GM12891 (cell line): Measurements from ENCODE around the gene ROBO2.

ENCODE experiments used
- POLR2A ChIP-seq: IDR thresholded peaks from 2 replicates; pipeline ENCODE4 v1.6.1; 2011; ENCODE audit warnings: low read depth, low read length, control low read depth
- POU2F2 ChIP-seq: IDR thresholded peaks from 2 replicates; pipeline ENCODE4 v1.6.1; 2011; ENCODE audit warnings: low read depth, mild to moderate bottlenecking, control low read depth, low read length, moderate library complexity
- TAF1 ChIP-seq: IDR thresholded peaks from 2 replicates; pipeline ENCODE4 v1.6.1; 2011; ENCODE audit warnings: low read depth, low read length, control low read depth

- no peak for TF ChIP-seq POLR2A
- no peak for TF ChIP-seq POU2F2
- no peak for TF ChIP-seq TAF1
These were observed 298.3 kb downstream of the ROBO2 start for GRCh38 chr3:77338195-77338594.
